Measurements from ENCODE around the gene SP5.

The SP5 gene

GRCh38 chr2:170719810-170720209 lies 4.7 kb downstream of the SP5 start:
- no peaks in the 10 kb centered on the region for H3K9me3 ChIP-seq (replicated peaks; ENCODE audit: insufficient read depth, low read length)
- H3K9me2 ChIP-seq (replicated peaks; ENCODE audit: insufficient read depth, low read length) = no peaks in the 10 kb centered on the region
- H3K4me1 ChIP-seq (ENCODE audit: low read length) = no peaks in the 10 kb centered on the region
- DNase-seq = no peak
- no peaks in the 10 kb centered on the region for H4K20me1 ChIP-seq (ENCODE audit: insufficient read depth, low read length)
- H3K4me2 ChIP-seq (ENCODE audit: low read depth, low read length) = no peak overlapping the region
- H3K79me2 ChIP-seq (ENCODE audit: low read length) = no peaks in the 10 kb centered on the region
- H3K4me3 ChIP-seq (ENCODE audit: low read length) = no peak overlapping the region
- H3K27ac ChIP-seq (ENCODE audit: low read length) = no peak overlapping the region
- H2AFZ ChIP-seq (ENCODE audit: low read length) = no peak overlapping the region
- no peaks in the 10 kb centered on the region for H3K36me3 ChIP-seq (replicated peaks; ENCODE audit: insufficient read depth, low read length)
- no peak for TF ChIP-seq EZH2phosphoT487 (IDR thresholded peaks at IDR 0.05; ENCODE audit: low read length)
- no peak for TF ChIP-seq CTCF (IDR thresholded peaks at IDR 0.05; ENCODE audit: low read length)
- no peak for TF ChIP-seq EZH2 (optimal IDR thresholded peaks at IDR 0.05; ENCODE audit: low read depth, low read length)
- no peaks in the 10 kb centered on the region for H3K27me3 ChIP-seq (replicated peaks; ENCODE audit: insufficient read depth, low read length)
- H3F3A ChIP-seq (ENCODE audit: insufficient read depth, low read length) = peaks cover 3% of the 10 kb centered on the region; the same call in 1 of the 2 replicates
- H3K9ac ChIP-seq (ENCODE audit: low read length) = no peak overlapping the region

GRCh38 chr2:170721678-170722077 lies 6.5 kb downstream of the SP5 start:
- Histone ChIP-seq H3K4me1 (ENCODE audit: low read length) (no peaks in the 10 kb centered on the region), H3F3A (ENCODE audit: insufficient read depth, low read length) (no peaks in the 10 kb centered on the region), H3K9me3 (replicated peaks; ENCODE audit: insufficient read depth, low read length) (no peaks in the 10 kb centered on the region), H3K9me2 (replicated peaks; ENCODE audit: insufficient read depth, low read length) (no peaks in the 10 kb centered on the region), H3K9ac (ENCODE audit: low read length) (no peak overlapping the region), H3K27me3 (replicated peaks; ENCODE audit: insufficient read depth, low read length) (no peaks in the 10 kb centered on the region), H3K27ac (ENCODE audit: low read length) (no peak overlapping the region), H3K36me3 (replicated peaks; ENCODE audit: insufficient read depth, low read length) (no peaks in the 10 kb centered on the region), H3K79me2 (ENCODE audit: low read length) (no peaks in the 10 kb centered on the region), H3K4me2 (ENCODE audit: low read depth, low read length) (no peak overlapping the region), H2AFZ (ENCODE audit: low read length) (no peak overlapping the region), H4K20me1 (ENCODE audit: insufficient read depth, low read length) (no peaks in the 10 kb centered on the region), H3K4me3 (ENCODE audit: low read length) (no peak overlapping the region)
- TF ChIP-seq EZH2phosphoT487 (IDR thresholded peaks at IDR 0.05; ENCODE audit: low read length) = no peak
- no peak for TF ChIP-seq EZH2 (optimal IDR thresholded peaks at IDR 0.05; ENCODE audit: low read depth, low read length)
- TF ChIP-seq CTCF (IDR thresholded peaks at IDR 0.05; ENCODE audit: low read length) = no peak
- DNase-seq = no peak

GRCh38 chr2:170722301-170722700 lies 7.2 kb downstream of the SP5 start:
- no peak overlapping the region for H3K9ac ChIP-seq (ENCODE audit: low read length)
- no peaks in the 10 kb centered on the region for H3K9me2 ChIP-seq (replicated peaks; ENCODE audit: insufficient read depth, low read length)
- no peak overlapping the region for H3K4me2 ChIP-seq (ENCODE audit: low read depth, low read length)
- no peaks in the 10 kb centered on the region for H3K36me3 ChIP-seq (replicated peaks; ENCODE audit: insufficient read depth, low read length)
- no peaks in the 10 kb centered on the region for H3K4me1 ChIP-seq (ENCODE audit: low read length)
- H4K20me1 ChIP-seq (ENCODE audit: insufficient read depth, low read length) = no peaks in the 10 kb centered on the region
- H3K27ac ChIP-seq (ENCODE audit: low read length) = no peak overlapping the region
- no peak for TF ChIP-seq EZH2 (optimal IDR thresholded peaks at IDR 0.05; ENCODE audit: low read depth, low read length)
- TF ChIP-seq CTCF (IDR thresholded peaks at IDR 0.05; ENCODE audit: low read length) = no peak
- TF ChIP-seq EZH2phosphoT487 (IDR thresholded peaks at IDR 0.05; ENCODE audit: low read length) = no peak
- no peak overlapping the region for H3K4me3 ChIP-seq (ENCODE audit: low read length)
- no peak for DNase-seq
- H2AFZ ChIP-seq (ENCODE audit: low read length) = no peak overlapping the region
- H3K9me3 ChIP-seq (replicated peaks; ENCODE audit: insufficient read depth, low read length) = no peaks in the 10 kb centered on the region
- no peaks in the 10 kb centered on the region for H3F3A ChIP-seq (ENCODE audit: insufficient read depth, low read length)
- H3K79me2 ChIP-seq (ENCODE audit: low read length) = no peaks in the 10 kb centered on the region
- H3K27me3 ChIP-seq (replicated peaks; ENCODE audit: insufficient read depth, low read length) = no peaks in the 10 kb centered on the region
